Activated CD8-positive, alpha-beta memory T cell treated with anti-CD3 and anti-CD28 coated beads for 48 hours (primary cell): ENCODE measurements around the gene OR10D3.
"Not testable (repeated sequence)": the region's sequence is repeated elsewhere in the genome, so short reads cannot be mapped to it uniquely, and the experiment has no call there.

ENCODE experiments used
- DNase-seq, 3 experiments: peaks; one replicate each; pipeline ENCODE4 v3.0.0-alpha.2; 2020; ENCODE audit warnings: low read depth in 2 of 3, low spot score in 2 of 3

OR10D3 gene, protein sequence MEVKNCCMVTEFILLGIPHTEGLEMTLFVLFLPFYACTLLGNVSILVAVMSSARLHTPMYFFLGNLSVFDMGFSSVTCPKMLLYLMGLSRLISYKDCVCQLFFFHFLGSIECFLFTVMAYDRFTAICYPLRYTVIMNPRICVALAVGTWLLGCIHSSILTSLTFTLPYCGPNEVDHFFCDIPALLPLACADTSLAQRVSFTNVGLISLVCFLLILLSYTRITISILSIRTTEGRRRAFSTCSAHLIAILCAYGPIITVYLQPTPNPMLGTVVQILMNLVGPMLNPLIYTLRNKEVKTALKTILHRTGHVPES

DNA sequence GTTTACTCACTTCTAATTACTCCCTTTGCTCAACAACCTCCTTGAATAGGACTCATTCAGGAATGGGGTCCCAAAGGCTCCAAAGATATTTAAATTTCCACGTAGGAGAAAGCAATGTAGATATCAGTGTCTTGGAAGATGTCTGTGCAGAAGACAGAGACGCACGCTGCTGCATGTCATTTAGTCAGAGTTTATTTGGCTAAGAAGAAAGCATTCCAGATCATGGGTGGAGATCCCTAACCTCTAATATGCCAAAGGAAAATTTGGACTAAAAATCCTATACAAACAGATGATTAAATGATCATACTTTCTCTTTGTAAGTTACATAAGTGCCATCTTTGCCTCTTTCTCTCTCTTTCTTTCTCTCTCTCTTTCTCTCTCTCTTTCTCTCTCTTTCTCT lies at the start of gene OR10D3:
Gene OR10D3, plus strand, starts transcription at position 278 of the 400 bp plus-strand sequence. CDS start 1,925 bp downstream, outside the sequence.
- no peak for DNase-seq

DNA sequence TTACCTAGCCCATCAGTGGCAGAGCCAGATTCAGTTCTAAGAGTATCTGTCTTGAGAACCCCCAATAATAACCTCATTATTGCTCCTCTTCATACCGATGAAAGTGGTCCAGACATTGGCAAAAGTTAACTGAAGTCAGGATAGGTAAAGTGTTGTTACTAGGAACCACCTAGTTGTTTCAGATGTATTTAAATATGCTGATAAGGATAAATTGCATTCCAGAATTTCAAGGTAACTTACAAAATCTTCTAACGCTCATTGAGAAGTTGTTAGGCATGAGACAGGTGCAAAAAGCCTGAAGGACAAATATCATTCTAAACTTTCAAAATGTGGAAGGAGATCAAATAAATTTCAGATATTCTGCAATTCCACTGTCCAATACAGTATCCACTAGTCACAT lies 40.1 kb upstream of the OR10D3 start:
- DNase-seq = no peak

DNA sequence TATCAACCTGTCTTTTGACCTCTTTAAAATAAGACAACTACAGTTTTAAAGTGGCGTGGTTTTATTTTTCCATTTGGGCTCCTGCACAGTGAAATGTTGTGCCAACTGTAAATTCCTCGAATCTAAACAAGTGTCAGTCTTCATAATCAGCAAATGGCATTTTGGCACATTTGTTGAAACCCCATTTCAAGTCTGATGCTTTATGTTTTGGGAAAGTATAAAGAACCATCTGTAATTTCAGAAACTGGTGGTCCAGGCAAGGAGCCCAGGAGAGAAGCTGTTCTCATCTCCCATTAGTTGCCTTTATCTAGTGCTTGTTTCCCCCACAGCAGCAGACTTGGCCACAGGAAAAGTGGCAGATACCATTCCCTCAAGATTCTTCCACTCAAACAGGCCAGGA lies 35.2 kb upstream of the OR10D3 start:
- no peak for DNase-seq

DNA sequence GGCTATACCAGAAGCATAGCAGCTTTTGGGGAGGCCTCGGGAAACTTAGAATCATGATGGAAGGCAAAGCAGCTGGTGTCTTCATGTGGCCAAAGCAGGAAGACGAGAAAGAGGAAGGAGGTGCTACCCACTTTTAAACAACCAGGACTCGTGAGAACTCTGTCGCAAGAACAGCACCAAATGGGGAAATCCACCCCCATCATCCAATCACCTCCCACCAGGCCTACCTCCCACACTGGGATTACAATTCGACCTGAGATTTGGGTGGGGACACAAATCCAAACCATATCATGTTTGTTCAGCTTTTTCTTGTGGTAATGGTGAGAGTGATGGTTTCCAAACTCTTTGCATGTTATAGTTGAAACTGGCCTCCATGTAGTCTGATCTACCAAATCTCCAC lies 32.5 kb upstream of the OR10D3 start:
- DNase-seq = no peak

DNA sequence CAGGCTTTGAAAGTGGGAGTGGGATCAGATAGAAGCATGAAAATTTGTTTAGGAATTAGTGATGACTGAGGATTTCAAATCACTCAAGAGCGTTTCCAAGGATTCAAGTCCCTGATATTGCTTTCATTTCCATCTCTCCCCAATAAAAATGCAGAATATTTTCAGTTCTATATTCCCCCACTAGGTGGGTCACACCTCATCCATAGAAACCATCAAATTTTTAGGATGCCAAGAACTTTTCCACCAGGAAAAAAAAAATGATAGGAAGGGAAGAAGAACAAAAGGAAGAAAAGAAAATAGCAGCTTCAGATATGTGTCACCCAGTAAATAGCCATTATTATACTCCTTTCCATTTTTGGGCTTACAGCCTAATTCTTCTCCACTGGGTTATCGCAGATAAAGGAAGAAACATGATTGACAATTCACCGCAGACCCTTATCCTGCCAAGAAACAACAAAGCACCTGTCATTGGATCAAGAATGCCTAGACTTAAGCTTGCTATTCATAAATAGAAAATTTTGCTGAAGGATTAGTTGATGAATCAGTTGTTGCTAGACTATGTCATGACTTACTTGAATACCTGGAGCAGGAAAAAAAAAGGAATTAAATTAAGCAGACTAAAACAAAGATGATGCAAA lies 30.3 kb upstream of the OR10D3 start:
- DNase-seq = no peak

DNA sequence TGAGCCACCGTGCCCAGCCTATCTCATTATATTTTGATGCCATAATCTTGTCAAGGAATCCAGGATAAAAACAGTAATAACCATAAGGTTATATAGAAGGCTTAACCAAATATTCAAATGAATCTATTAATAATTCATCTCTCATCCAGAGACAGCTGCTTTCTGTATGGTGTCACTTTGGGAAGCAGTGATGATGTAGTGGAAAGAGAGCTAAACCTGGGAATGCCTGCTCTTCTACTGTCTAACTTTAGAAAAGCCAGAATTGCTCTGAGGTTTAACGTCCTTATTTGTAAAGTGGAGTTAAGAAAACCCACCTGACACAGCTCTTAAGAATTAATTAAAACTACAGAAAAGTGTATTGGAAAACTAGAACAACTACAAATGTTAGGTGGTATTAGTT lies 29.3 kb upstream of the OR10D3 start:
- no peak for DNase-seq

DNA sequence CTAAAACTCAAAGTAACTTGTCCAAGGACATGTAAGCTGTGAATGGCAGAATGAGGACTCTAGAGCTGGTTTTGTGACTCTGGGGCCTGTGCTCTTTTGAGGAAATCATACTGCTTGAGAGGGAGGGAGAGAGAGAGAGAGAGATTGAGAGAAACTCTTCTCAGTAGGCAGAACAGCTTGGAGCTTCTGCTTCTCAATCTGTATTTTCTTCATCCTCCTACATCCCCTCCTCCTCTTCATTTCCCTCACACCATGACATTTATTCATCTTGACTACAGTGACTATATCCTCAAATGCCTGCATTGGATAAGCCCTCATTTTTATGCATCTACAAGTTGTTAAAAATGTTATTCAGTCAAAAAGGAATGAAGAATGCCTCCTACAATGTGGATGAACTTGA lies 23.7 kb upstream of the OR10D3 start:
- DNase-seq = no peak

DNA sequence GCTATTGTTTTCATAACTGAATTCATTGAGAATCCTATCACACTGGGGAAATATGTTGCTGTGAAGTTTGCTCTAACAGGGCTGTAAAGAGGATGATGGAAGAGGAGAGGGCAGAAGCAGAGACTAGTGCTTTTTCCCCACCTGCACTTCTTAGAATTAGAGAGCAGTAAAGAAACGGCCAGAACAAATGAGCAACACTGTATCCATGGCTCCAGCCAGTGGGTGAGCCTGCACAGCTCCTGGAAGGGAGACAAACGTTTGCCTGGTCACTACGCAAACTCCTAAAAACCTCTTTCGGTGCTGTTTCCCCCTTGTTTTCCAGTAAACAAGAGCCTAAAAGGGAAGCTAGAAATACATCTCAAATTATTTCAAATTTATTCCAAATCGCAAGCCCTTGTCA lies 22.2 kb upstream of the OR10D3 start:
- no peak for DNase-seq

DNA sequence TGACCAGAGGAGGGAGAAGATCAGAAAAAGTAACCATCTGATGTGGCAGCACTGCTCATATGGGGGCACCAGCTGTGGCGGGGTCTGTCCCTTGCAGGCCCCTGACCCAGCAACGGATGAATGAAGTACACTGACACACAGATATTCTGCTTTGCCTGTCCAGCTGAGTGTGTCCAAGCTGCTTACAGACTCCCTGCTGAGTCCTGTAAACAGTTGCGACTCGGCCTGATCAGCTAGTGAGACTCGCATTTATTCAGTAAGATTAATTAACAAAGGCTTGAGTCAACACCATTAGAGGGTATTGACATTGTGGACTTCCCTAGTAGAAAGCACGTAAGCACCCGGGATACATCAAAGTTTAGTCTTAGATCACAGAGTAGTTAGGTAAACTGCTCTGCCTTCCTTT lies 15.3 kb upstream of the OR10D3 start:
- DNase-seq = no peak

DNA sequence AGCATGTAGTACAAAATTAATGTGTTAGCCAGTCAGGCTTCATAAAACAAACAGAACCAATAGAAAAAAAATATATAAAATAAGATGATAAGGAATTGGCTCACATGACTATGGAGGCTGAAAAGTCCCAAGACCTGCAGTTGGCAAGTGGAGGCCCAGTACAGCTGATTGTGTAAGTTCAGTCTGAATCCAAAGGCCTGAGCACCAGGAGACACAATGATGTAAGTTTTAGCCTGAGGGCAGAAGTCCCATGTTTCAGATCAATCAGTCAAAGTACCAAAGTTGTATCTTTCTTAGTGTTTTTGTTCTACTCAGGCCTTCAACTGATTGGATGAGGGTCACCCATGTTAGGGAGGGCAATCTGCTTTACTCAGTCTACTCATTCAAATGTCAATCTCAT lies 14.3 kb upstream of the OR10D3 start:
- no peak for DNase-seq

DNA sequence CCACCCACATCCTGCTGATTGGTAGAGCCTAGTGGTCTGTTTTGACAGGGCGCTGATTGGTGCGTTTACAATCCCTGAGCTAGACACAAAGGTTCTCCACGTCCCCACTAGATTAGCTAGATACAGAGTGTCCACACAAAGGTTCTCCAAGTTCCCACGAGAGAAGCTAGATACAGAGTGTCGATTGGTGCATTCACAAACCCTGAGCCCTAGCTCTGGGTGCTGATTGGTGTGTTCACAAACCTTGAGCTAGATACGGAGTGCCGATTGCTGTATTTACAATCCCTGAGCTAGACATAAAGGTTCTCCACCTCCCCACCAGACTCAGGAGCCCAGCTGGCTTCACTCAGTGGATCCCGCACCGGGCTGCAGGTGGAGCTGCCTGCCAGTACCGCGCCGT lies 12.8 kb upstream of the OR10D3 start:
- not testable (repeated sequence) for DNase-seq

DNA sequence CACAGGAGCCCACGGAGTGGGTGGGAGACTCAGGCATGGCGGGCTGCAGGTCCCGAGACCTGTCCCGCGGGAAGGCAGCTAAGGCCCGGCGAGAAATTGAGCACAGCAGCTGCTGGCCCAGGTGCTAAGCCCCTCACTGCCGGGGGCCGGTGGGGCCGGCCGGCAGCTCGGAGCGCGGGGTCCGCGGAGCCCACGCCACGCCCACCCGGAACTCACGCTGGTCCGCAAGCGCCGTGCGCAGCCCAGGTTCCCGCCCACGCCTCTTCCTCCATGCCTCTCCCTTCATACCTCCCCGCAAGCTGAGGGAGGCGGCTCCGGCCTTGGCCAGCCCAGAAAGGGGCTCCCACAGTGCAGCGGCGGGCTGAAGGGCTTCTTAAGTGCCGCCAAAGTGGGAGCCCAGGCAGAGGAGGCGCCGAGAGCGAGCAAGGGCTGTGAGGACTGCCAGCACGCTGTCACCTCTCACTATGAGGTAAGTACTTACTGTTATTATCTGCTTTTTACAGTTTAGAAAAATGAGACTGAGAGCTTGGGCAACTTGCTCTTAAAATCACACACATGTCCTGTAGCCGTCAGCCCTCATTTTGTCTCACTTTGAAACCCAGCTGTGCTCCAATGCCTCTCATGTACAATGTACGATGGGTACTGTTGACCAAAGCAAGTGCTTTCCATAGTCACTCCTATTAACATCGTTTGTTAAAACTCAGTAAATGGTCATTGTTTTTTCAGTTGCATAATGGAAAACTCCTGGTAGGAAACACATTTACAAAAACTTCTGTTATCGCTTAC lies 12.2 kb upstream of the OR10D3 start:
- DNase-seq = no peak

DNA sequence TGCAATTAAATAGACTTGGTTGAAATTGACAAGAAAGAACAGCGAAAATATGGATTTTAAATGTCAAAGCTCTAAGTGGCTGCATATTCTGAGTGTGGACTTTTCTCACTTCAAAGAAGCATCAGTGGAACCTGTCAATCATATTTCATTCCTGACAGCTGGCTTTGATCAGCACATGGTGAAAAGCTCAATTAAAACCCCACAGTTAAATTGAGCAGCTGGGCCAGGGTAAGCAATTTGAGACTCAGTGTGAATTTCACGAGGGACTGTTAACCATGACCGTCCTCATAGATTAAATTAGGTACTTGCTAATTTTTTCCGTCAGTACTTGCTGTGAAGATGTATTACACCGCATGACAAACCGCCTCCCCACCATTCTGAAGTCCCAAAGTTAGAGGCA lies 11.0 kb upstream of the OR10D3 start:
- no peak for DNase-seq

DNA sequence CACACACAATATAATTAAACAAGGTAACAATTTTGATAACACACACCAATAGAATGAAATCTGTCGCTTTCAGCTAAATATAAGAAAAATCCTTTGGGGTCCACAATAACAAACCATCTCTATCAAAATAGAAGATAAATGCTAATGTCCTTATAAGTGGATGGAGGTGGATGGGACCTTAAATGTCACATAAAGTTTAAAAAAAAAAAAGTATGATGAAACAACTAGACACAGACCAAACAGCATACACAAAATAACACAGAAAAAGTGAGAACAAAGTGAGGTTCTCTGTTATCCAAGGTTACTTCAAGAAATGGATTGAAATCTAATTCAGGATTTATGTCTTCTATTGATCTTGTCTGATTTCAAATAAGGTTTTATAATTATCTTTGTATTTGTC lies 10.5 kb upstream of the OR10D3 start:
- DNase-seq = no peak

DNA sequence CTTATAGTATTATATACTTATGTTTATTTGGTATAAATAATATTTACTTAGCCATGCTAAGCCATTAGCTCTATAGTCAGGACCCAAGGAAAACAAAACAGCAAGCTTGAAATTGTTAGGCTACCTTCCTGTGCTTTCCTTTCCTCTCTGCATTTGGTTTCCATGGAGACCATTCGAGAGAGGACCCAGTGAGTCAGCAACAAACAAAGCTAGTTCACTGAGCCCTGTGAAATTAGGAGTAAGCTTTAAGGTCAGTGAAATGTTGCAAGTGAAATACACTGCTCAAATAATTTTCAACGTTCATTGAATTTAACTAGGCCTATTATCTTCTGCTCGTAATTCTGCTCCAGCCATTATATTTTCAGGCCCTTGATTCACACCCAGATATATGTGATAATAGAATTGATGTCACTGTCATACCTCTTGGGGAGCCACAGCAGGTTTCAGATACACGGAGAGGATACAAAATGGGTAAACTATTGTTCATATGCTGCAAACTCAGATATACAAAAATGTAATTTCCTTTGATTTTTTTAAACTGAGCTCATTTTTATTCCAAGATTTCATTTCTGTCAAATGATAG lies 9.1 kb upstream of the OR10D3 start:
- DNase-seq = no peak

DNA sequence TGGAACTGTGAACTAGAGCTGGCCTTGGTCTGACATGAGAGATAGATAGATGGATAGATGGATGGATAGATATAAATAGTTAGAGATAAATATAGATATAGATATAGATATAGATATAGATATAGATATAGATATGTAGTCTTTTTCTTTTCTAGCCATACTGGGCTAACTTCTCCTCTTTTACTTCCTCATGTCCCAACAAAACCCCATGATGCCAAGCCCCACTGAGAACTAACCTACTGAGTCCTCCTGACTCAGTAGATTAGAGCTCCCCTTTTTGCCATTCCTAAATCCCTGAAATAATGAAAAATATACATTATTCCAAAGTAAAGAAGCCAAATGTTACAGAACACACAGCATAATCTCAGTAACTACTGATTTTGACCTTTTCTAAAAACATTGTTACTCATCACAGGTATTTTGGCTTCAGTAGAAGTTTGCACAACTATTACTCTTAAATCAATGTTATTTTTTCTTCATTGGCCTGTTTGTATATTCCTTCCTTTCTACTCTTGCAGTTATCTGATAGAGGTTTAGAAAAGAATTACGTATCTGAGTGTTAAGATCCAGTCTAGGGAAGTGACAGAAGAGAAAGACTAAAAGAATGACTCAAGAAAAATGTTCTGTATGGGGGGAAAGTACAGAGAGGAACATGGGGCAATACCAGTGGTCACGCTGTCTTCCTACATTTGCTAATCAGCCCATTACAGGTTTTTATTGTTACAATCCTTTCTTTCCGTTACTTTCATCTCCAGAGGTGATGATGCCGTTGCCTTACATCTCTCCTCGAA lies 6.0 kb upstream of the OR10D3 start:
- DNase-seq = no peak

DNA sequence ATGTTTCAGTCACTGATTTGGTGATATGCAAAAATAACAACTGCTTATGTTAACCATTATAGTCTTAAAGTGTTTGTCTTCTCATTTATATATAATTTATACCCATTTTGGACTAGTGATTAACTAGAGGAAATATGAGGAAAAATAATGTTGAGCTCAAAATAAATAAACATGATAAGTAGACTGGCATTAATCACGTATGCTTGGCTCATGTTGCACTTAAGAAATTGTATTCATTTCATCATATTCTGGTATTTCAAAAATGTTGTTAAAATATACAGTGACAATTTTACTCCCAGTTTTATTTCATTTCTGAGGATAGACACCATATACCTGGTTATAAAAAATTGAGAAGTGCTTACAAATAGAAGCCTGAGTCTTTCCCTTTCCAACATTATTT lies 3.8 kb upstream of the OR10D3 start:
- no peak for DNase-seq

DNA sequence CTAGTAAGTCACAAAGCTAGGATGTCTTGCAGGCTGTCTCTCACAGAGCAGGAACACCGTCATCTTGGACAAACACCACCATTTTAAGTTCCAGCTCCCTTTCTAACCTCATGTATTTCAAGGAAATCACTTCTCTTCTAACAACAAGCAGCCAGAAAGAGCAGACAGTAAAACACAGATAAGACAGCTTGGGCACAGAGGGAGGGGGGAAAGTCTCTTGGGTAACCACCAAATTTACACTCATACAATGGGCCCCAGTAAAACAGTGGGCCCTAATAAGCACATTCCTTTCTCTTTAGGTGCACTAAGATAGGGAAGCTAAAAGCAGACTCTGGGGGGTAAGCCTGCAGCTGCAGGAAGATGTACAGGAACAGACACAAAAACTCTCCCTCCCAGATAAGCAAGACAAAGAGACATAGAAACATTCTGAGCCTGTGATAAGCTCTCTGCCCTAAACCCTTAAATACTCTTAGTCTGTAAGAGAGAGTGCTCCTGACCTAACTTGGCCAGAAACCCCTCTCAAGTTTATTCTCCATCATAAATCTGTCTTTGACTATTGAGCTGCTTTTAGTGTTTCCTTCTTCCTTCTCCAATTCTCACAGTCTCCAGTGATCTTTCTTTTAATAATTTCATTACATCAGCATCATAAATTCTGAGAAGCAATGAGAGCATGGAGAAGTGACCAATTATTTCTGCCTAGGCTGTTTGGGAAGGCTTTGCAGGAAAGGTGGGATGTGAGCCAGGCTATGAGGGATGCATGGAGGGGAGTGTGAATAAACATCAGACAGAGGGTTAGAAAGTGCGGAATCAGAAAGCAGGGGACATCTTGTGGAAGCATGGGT lies 7.4 kb downstream of the OR10D3 start:
- no peak for DNase-seq

DNA sequence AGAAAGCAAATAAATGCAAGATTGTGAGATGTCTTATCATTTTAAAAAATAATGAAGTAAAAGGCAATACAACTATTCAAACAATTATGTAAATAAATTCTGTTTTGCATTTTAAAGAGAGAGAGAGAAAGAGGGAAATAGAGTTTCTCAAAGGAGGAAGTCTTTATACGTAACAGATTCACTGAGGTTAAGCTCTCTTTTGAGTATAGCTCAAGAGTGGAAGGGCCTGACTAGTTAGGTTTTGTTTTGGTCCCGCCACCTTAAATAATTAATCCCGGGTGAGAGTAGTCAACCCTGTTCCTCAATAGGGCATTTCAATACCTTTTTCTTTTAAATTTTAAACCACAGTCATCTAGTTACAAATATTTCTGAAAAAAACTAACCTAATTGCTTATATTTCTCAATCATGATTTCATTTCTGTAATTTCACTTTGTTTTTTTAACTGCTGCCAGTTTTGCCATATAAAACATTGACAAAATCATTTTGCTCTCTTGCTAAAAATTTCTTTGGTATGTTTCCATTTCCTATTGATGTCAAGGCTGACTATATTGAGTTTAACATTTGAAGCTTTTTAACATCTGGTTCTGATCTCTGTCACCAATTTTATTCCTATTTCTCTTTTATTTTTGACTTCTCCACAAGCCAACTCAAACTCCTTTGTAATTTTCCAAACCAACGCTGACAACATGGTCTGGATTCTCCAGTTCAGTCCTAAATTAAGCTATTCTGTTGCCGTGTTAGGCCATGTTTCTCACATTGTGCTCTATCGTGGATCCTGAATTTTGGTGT lies 10.3 kb downstream of the OR10D3 start:
- DNase-seq = no peak
